ENCODE data around the gene MED16.

MED16 gene

DNA sequence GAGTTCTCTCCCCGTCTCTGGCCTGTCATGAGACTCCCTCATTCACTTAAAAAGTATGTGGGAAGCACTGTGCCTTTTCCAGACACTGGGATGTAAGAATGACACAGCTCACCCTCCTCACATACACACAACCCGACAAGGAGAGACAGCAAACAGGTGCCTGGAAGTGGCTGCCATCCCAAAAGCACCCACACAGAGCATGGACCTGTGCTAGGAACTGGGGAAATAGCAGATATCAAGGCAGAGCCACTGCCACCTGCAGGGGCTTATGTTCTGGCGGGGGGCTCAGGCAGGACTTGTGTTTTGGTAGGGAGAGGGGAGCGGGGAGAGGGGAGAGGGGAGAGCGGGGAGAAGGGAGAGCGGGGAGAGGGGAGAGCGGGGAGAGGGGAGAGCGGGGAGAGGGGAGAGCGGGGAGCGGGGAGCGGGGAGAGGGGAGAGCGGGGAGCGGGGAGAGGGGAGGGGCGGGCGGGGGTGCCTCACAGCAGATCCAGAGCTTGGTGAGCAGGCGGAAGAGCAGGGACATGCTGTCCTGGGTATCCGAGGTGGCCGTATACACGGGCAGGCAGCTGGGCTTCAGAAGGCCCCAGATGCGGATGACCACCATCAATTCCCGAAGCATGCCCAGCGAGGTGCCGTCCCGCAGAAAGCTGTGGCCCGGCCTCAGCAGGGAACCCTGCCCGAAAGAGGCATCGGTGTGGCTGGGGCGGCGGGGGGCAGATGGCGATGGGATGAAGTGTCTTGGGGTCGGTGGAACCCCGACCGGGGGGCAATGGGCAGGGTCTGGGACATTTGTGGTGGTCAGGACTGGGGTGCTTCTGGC is 21.3 kb downstream of the MED16 start:
- DNase-seq (ENCODE audit: low spot score), result no peak

DNA sequence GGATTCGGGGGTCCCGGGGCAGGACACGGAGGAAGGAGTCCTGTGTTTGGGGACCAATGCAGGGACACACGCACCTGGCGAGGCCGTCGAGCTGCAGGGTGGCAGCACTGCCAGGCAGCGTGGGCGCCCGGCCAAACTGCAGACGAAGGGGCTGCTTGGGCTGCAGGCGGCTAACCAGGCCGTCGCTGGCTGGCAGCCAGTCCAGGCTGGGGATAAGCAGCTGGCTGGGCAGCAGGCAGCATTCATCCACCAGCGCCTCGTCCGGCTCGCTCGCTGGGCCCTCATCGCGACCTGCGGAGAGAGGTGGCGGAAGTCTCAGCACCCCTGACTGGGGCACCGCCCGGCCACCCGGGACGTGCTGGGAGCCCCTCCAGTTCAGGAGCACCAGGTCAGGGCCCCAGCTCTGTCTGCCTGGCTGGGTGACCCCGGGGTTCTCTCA is 22.0 kb downstream of the MED16 start:
- DNase-seq (ENCODE audit: low spot score), result no peak

DNA sequence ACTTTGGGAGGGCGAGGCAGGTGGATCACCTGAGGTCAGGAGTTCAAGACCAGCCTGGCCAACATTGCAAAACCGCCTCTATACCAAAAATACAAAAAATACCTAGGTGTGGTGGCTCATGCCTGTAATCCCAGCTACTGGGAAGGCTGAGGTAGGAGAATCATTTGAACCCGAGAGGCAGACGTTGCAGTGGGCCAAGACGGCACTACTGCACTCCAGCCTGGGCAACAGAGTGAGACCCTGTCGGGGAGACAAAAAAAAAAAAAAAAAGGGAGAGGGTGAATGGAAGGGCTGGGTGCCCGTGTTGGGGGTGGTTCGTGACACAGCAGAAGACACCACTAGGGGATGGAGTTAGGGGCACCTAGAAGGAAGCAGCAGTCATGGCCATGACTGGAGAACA is 22.7 kb downstream of the MED16 start:
- DNase-seq (ENCODE audit: low spot score), result no peak

DNA sequence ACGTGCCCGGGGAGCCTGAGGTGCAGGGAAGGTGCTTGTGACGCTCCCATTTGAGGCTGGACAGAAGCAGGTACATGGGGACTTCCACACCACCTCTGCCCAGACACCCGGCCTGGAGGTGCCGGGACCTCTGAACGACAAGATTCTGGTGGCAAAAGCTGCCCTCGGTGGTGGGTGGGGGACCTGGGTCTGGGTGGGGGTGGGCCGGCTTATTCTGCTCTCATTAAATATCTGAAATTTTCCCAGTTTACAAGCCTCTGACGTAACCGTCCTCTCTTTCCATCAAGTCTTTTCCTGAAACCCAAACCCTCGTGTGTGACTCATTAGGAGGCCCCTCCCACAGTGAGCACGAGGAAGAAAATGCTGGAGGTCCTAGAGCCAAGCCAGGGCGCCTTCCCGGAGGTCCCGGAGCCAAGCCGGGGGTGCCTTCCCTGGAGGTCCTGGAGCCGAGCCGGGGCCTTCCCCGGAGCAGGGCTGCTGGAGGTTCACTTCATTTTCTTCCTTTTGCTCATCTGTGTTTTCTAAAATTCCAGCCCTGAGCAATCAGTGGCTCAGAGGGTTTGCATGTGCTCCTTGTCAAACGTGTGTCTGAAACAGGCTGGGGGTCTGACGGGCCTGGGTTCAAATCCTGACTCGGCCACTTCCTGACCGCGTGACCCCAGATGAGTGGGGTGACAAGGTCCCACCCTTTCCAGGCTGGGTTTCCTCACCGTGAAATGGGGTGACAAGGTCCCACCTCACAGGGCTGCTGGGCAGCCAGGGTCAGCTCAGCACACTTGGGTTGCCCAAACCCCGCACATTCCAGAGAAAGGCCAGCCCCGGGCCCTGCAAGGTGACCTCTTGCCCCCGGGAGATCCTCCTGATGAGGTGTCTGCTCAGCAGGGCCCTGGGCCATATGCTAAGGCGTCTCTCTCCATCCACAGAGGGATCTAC is 23.5 kb downstream of the MED16 start:
- no peak for DNase-seq (ENCODE audit: low spot score)

DNA sequence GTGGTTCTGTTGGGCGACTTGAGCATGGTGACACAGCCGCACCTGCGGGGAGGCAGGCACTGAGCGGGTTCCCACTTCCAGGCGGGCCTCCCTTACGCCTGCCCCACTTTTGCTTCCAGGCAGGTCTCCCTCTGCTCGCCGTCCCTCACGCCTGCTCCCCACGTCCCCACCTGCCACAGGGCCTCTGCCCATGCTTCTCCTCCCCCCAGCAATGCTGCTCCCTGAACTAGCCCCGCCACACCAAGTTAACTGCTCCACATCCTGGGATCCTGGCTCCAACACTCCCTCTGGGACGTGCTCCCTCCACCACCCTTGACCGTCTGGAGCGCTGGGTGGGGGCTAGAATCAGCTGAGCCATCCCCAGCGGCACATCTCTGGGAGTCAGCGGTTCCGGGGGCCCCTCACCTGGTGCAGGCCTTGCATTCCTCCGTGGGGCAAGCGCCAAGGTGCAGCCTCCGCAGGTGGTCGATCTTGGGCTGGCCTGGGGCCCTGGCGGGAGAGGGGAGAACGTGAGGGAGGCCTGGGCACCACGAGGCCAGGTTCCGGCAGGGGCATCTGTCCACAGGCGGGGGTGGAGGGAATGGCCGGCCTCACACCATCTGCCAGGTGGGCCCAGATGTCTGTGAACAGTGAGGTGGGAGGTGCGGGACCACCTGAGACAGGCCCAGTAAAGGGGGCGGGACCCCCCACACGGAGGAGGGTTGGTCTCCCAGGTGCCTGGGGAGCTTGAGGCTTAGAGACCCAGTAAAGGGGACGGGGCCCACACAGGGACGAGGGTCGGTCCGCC is 24.3 kb downstream of the MED16 start:
- DNase-seq (ENCODE audit: low spot score), result no peak

DNA sequence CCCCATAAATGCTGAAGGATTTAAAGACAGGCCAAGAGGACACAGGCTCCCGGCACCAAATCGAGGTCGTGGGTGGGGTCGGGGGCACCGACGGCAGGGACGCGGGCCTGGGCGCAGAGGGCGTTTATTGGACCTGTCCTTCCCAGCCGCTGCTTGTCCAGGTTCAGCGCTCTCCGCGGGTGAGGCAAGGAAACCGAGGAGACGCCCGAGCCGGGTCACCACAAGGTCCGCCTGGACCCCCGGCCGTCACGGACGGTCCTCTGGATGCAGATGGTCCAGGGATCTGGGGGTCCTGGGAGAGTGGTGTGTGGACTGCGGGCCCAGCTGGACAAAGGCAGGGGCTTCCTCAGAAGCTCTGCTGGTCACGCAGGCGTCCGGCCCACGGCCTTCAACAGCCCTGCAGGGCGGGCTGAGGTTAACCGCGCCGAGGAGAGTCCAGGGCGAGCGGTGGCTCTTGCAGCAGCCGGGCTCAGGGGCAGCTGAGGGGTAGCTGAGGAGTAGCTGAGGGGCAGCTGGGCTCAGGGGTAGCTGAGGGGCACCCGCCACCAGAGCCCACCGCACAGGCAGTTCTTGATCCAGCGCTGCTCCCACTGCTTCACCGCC is 25.0 kb downstream of the MED16 start:
- no peak for DNase-seq (ENCODE audit: low spot score)

DNA sequence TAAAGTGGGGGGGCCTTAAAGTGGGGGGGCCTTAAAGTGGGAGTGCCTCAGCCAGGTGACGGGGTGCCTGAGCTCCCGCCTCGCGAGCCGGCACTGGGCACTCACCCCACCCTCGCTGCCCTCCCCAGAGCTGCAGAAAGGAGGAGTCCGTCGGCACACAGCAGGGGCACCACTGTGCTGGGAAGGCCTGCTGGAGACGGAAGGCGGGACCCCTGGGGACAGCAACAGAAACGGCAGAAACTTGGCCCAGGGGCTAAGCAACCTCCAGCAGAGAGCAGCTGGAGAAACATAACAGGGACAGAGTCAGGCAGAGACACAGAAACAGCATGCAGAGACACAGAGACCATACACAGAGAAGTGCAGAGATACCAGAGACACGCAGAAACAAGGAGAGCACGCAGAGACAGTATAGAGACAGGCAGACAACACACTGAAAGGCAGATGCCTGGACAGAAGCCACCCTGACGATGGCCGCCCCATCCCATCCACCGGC is 25.6 kb downstream of the MED16 start:
- no peak for DNase-seq (ENCODE audit: low spot score)

DNA sequence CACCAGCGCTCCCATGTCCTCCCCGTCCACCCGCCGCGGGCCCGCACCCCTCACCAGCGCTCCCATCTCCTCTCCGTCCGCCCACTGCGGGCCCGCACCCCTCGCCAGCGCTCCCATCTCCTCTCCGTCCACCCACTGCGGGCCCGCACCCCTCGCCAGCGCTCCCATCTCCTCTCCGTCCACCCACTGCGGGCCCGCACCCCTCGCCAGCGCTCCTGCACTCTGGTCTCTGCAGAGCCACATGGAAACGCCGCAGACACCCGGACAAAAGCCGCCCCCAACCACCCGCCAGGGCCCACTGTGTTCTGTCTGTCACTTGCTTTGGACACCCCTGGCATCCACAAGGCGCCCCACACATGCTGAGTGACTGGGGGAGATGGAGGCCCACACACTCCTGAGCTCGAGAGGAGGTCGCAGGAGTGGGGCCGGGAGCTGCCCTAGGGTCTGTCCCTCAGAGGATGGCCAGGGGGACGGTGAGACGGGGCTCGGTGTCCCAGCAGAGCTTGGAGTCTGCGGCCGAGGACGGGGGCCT is 26.2 kb downstream of the MED16 start:
- DNase-seq (ENCODE audit: low spot score), result no peak

DNA sequence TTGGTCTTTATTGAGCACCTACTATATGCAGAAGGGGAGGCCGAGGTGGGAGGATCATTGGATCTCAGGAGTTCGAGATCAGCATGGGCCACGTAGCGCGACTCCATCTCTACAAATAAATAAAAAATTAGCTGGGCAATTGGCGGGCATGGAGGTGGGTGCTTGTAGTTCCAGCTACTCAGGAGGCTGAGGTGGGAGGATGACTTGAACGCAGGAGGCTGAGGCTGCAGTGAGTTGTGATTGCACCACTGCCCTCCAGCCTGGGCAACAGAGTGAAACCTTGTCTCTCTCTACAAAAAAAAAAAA is 29.7 kb downstream of the MED16 start:
- DNase-seq (ENCODE audit: low spot score), result no peak

DNA sequence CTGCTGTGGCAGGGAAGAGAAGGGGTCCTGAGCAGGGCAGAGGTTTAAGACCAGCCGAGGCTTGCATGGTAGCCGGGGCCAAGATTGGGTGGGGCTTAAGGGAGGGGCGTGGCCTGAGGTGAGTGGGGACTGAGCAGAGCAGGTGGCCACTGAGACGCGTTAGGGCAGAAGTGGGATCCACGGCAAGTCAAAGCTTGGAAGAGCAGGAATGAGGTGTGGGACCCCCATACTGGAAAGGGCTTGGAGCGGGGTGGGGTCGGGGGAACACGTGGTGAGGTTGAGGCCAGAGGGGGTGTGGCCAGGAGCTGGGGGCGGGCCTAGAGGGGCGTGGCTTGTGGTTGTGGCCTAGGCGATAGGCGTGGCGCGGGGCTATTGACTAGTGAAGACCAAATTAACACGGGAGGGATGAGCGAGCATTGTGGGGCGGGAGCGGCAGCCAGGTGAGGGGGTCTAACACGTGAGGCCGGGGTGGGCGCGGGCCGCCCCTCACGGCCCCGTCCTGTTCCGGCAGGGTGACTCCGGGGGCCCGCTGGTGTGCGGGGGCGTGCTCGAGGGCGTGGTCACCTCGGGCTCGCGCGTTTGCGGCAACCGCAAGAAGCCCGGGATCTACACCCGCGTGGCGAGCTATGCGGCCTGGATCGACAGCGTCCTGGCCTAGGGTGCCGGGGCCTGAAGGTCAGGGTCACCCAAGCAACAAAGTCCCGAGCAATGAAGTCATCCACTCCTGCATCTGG is 30.2 kb downstream of the MED16 start:
- DNase-seq (ENCODE audit: low spot score), result no peak

DNA sequence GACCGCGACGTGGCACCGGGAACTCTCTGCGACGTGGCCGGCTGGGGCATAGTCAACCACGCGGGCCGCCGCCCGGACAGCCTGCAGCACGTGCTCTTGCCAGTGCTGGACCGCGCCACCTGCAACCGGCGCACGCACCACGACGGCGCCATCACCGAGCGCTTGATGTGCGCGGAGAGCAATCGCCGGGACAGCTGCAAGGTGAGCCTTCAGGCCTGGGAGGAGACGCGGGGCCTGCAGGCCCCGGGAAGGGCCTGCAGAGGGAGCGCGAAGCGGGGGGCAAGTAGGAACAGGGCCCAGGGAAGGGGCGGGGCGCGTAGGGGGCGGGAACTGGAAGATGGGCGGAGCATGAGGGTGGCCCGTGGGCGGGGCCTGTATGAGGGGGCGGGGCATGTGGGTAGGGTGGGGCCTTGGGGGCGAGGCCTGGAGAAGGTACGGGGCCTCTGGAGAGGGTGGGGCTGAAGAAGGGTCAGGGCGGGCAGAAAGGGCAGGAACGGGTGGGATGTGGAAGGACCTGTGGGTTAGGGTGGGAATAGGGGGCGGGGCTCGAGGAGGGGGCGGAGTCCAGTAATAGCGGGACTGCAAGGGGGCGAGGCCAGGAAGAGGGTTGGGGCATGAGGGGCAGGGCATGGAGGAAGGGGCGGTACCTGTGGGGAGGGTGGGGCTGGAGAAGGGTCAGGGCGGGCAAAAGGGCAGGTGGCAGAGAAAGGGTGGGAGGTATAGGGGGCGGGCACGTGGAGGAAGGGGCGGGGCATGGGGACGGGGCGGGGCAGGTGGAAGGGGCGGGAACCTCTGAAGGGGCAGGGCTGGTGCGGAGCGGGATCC is 31.0 kb downstream of the MED16 start:
- DNase-seq (ENCODE audit: low spot score), result peak; percentile 80

DNA sequence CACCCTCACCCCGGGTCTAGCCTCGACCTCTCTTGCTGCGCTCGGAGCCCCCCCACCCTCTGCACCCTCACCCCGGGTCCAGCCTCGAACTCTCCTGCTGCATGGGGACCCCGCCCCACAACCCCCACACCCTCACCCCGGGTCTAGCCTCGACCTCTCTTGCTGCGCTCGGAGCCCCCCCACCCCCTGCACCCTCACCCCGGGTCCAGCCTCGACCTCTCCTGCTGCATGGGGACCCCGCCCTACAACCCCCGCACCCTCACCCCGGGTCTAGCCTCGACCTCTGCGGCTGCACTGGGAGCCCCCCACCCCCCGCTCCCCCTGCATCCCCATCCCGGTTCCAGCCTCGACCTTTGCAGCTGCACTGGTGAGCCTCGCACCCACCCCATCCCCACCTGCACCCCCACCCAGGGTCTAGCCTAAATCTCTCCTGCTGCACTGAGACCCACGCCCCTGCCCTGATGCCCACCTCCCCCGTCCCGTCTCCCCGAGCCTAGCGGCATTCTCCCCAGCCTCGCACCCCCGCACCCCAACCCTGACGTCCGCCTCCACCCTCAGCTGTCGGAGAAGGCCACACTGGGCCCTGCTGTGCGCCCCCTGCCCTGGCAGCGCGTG is 31.7 kb downstream of the MED16 start:
- no peak for DNase-seq (ENCODE audit: low spot score)

DNA sequence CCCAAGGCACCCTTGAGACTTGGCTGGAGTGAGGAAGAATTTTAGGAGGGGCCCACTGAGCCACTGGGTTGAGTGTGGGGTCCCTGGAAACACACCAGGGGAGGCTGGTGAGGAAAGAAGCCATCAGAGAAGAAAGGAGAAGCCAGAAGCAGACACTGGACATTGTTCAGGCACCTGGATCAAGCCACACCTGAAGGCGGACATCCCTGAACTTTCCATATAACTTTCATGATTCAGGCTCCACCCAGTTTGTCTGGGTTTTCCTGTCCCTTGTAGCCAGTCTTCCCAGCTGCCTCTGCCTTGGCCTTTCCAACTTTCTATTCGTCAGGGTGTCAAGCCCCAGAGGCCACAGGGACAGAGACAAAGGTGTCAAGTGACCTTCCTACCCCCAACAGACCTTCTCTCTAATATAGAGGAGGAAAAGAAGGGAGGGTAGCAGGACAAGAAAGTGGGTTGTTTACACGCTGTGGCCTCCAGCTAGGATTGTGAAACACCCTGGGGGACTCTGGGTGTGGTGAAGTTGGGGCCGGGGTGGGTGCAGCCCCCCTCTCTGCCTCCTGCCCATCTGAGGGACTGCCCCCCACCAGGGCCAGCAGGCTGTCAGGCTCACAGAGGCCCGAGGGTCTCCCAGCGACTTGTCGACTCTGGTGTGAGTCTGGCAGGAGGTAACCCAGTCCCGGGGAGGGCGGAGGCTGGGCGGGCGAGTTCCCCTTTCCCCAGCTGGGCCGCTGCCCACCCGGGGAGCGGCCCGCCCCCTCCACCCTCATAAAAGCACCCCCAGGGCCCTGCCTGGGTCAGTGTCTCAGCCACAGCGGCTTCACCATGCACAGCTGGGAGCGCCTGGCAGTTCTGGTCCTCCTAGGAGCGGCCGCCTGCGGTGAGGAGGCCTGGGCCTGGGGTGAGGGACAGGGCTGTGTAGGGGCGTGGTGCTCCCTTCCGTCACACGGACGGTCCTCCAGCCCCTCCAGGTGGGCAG is 33.8 kb downstream of the MED16 start, which contains the start of gene CFD:
TSS of gene CFD (plus strand) at position 797 of the 976 bp plus-strand sequence. CDS start at position 823, 26 bp downstream.
- DNase-seq (ENCODE audit: low spot score), result no peak

DNA sequence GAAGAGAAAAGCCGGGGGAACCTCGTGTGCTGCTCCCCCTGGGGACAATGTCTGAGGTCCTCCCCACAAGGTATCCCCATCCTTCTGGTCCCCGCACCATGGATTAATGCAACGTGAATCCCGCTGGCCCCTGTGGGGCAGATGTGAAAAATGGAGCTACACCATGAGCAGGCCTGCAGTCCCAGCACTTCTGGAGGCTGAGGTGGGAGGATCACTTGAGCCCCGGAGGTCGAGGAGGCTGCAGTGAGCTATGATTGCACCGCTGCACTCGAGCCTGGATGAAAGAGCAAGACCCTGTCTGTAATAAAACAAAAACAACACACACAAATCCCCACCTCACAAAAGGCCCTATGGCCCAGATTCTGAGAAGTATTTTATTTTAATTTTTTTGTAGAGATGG is 34.7 kb downstream of the MED16 start:
- no peak for DNase-seq (ENCODE audit: low spot score)

DNA sequence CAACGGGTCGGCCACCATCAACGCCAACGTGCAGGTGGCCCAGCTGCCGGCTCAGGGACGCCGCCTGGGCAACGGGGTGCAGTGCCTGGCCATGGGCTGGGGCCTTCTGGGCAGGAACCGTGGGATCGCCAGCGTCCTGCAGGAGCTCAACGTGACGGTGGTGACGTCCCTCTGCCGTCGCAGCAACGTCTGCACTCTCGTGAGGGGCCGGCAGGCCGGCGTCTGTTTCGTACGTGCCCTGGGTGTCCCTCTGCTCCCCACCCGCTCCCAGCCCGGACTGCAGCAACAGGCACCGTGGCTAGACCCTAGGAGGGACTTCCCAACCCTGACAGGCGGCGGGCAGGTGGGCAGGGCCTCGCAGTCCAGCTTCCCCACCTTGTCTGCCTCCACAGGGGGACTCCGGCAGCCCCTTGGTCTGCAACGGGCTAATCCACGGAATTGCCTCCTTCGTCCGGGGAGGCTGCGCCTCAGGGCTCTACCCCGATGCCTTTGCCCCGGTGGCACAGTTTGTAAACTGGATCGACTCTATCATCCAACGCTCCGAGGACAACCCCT is 37.3 kb downstream of the MED16 start:
- no peak for DNase-seq (ENCODE audit: low spot score)

DNA sequence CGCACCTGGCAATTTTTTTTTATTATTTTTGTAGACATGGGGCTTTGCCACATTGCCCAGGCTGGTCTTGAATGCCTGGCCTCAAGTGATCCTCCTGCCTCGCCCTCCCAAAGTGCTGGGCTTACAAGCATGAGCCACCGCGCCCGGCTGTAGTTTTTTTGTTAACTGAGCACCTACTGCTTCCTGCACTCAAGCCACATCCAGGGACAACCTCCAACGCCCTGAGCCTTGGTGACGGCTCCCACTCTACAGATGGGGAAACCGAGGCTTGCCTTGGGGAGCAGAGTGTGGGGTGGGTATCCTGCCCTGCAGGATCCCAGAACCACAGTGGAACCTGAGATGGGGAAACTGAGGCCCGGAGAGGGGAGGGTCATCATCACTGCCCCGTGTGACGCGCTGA is 37.8 kb downstream of the MED16 start:
- no peak for DNase-seq (ENCODE audit: low spot score)

DNA sequence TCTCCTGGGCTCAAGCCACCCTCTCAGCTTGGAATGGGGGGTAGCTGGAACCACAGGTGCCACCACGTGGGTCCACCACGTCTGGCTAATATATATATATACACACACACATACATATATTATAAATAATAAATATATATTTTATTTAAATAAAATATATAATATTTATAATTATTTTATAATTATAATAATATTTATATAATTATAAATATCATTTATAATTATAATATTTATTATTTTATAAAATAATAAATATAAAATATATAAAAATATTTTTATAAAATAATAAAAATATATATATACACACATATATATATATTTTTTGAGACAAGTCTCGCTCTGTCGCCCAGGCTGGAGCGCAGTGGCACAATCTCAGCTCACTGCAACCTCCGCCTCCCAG is 38.4 kb downstream of the MED16 start:
- DNase-seq (ENCODE audit: low spot score), result no peak

Measured in HuH-7.5 (cell line).